ENCODE results near the gene QKI.

Gene QKI

GRCh38 chr6:163439997-163440396 is 25.5 kb downstream of the QKI start:
- Histone ChIP-seq H3K27me3 (ENCODE audit: insufficient read depth, poor library complexity, severe bottlenecking) (no peaks in the 10 kb centered on the region), H3K4me3 (replicated peaks; ENCODE audit: insufficient read depth, low read length) (no peak overlapping the region), H3K27ac (replicated peaks) (no peak overlapping the region)
- no peak for TF ChIP-seq CTCF (IDR thresholded peaks at IDR 0.05; ENCODE audit: insufficient read depth, low read length)
- no peak for TF ChIP-seq GABPA (IDR thresholded peaks at IDR 0.05; ENCODE audit: low read depth)
- no peak for TF ChIP-seq POLR2AphosphoS5 (IDR thresholded peaks at IDR 0.05; ENCODE audit: low read depth)
- no peak for TF ChIP-seq REST (IDR thresholded peaks at IDR 0.05; ENCODE audit: insufficient replicate concordance, low read depth)
- no peak for DNase-seq (ENCODE audit: low read depth in 1 of 2, low spot score in 1 of 2)

DNA sequence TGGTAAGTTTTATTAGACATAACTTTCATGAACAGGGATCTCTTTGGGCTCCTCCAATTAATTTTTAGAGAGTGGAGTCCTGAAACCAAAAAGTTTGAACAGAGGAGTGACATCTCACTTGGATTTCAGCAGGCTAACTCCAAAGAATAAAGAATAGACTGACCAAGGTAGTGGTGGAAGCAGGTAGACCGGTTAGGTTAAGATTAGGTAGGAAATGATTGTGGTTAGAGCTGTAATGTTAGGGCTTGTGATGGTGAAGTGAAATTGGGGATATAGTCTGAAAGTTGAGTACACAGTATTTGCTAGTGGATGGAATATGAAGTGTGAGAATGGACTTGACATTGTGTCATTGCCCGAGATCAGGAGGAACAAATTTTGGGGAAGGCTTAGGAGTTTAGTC is 27.8 kb downstream of the QKI start:
- Histone ChIP-seq H3K4me3 (replicated peaks; ENCODE audit: insufficient read depth, low read length) (no peak overlapping the region), H3K27me3 (ENCODE audit: insufficient read depth, poor library complexity, severe bottlenecking) (no peaks in the 10 kb centered on the region), H3K27ac (replicated peaks) (no peak overlapping the region)
- TF ChIP-seq CTCF (IDR thresholded peaks at IDR 0.05; ENCODE audit: insufficient read depth, low read length), result no peak
- TF ChIP-seq REST (IDR thresholded peaks at IDR 0.05; ENCODE audit: insufficient replicate concordance, low read depth), result no peak
- no peak for TF ChIP-seq SPI1 (IDR thresholded peaks at IDR 0.05; ENCODE audit: borderline replicate concordance, low read depth)
- no peak for TF ChIP-seq POLR2AphosphoS5 (IDR thresholded peaks at IDR 0.05; ENCODE audit: low read depth)
- no peak for TF ChIP-seq GABPA (IDR thresholded peaks at IDR 0.05; ENCODE audit: low read depth)
- no peak for DNase-seq (ENCODE audit: low read depth in 1 of 2, low spot score in 1 of 2)

DNA sequence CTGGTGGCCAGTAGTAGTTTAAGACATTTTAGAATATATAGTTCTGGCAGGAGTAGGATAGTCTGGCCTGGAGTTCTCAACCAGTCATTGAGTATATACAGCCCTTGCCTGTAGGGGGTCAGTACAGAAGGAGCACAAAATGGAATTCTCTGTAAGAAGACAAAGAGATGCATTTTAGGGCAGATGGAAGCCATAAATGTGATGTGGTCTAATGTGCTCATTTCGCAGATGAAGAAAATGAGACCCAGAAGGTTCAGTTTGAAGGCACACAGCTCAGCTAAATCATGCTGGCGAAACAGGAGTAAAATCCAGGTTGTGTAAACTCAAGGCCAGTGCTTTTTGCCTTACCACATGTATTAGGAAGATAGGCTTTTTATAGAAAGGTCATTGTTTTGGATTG is 29.6 kb downstream of the QKI start:
- no peak for DNase-seq (ENCODE audit: low read depth in 1 of 2, low spot score in 1 of 2)
- TF ChIP-seq REST (IDR thresholded peaks at IDR 0.05; ENCODE audit: insufficient replicate concordance, low read depth) (no peak), POLR2AphosphoS5 (IDR thresholded peaks at IDR 0.05; ENCODE audit: low read depth) (no peak), CTCF (IDR thresholded peaks at IDR 0.05; ENCODE audit: insufficient read depth, low read length) (no peak), SPI1 (IDR thresholded peaks at IDR 0.05; ENCODE audit: borderline replicate concordance, low read depth) (no peak), GABPA (IDR thresholded peaks at IDR 0.05; ENCODE audit: low read depth) (no peak)
- Histone ChIP-seq H3K4me3 (replicated peaks; ENCODE audit: insufficient read depth, low read length) (no peak overlapping the region), H3K27ac (replicated peaks) (no peak overlapping the region), H3K27me3 (ENCODE audit: insufficient read depth, poor library complexity, severe bottlenecking) (no peaks in the 10 kb centered on the region)

Data from HL-60 (cell line).